OCI-LY3 (cell line): ENCODE results near the gene LGALSL.

Source experiments
- EZH2phosphoT487 ChIP-seq: fragments of 200-600 bp; shearing (Covaris generic); IDR thresholded peaks from 2 replicates; pipeline ENCODE4 v1.6.1; 2018; ENCODE audit warnings: antibody characterized with exemption, mixed run types, low read depth
- TF ChIP-seq, protein P1 (sequence below): fragments of 200-600, 300-600 bp; sonication (generic); IDR thresholded peaks from 2 replicates; pipeline ENCODE4 v1.5.1; 2014; ENCODE audit warnings: antibody characterized with exemption, low read length, low read depth

DNA sequence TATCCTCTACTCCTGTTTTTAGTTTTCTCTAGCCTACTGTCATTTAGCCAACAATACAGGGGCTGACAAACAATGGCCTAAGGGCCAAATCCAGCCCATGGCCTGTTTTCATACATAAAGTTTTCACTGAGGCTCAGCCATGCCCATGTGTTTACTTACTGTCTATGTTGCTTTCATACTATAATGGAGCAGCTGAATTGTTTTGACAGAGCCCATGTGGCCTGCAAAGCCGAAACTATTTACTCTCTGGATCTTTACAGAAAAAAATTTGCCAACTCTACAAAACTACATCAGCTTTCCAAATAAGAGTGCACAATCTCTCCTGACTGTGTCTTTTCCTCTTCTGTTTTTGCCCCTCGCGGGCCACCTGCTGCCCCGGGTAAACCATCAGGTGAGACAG lies 24.0 kb downstream of the LGALSL start:
- TF ChIP-seq, protein P1, sequence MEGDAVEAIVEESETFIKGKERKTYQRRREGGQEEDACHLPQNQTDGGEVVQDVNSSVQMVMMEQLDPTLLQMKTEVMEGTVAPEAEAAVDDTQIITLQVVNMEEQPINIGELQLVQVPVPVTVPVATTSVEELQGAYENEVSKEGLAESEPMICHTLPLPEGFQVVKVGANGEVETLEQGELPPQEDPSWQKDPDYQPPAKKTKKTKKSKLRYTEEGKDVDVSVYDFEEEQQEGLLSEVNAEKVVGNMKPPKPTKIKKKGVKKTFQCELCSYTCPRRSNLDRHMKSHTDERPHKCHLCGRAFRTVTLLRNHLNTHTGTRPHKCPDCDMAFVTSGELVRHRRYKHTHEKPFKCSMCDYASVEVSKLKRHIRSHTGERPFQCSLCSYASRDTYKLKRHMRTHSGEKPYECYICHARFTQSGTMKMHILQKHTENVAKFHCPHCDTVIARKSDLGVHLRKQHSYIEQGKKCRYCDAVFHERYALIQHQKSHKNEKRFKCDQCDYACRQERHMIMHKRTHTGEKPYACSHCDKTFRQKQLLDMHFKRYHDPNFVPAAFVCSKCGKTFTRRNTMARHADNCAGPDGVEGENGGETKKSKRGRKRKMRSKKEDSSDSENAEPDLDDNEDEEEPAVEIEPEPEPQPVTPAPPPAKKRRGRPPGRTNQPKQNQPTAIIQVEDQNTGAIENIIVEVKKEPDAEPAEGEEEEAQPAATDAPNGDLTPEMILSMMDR, result no peak
- TF ChIP-seq EZH2phosphoT487, result no peak
